Measurements from ENCODE around the gene DPM2. TPM values are rescaled to one million over a fixed set of nuclear protein-coding genes. Genes with fewer than 3 reads are reported as not detected.

The DPM2 gene
- total RNA-seq, 2 donors from 2014 or later = 22.8 to 23.6 TPM

DNA sequence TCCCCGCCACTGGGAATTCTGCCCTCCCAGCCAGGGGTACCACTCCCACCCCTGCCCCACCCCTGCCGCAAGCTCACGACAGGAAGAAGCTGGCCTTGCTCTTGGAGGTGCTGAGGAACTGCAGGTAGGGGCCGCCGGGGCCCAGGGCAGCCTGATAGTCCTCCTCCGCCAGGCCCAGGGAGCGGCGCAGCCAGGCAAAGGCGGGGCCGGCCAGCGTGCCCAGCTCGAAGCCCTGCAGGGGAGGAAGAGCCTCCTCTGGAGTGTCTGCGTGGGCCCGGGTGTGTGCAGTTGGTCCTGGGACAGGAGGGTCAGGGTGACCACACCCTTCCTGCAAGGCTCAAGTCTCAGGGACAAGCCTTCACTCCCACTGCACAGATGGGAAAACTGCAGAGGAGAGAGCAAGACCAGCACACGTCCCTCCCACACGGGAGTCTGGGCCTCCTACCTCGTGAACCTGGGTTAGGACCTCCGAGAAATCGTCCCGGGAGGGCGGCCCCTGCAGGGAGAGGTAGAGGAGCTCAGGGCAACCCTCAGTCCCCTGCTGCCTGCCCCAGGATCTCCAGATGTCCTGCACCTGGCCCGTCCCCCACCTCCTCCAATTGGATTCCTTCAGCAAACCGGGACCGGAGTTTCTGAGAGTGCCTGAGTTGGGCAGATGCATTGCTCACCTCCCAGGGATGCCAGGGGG is 9.5 kb downstream of the DPM2 start:
- intact Hi-C loops (cut with DNase I) = loop anchor here (5.0 to 10.0 kb wide), 3 partner anchors 193 to 1159 kb away; partner anchors contain the start of gene TOR2A (in 1 of the 2)
- DNase-seq (ENCODE audit: low spot score) = no peak

DNA sequence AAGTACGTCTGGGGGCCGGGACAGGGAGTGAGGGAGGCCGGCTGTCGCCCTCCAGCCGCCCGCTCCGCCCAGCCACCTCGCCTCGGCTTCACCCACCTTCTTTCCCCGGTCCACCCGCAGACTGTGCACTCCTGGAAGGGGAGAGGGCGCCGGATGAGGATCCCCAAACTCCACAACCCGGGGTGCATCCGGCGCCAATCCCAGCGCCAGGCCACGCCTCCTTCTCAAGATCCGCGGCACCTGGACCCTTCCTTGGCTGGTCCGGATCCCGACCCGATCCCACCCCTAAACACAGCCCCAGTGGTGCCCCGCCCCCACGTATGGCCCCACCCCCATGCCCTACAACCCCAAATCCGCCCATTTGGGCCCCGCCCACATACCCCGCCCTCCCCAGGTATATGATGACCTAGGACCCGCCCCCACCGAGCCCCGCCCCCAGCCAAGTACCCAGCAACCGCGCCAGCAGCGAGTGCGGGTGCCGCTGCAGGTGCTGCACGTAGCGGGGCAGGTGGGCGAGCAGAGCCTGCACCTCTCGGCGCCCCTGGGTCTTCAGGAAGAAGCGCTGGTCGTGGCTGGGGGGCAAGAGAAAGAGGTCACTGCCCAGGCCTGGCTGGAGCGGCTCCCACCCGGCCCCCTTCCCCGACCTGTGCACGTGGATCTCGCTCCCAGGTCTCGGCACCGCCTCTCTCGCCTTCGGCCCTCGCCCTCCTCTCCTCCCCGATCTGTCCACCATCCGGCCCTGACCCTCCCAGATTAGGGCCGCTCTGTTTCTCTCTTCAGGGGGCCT is 10.3 kb downstream of the DPM2 start:
- intact Hi-C loops (cut with DNase I) = loop anchor here (5.0 to 10.0 kb wide), 3 partner anchors 193 to 1160 kb away; partner anchors contain the start of gene TOR2A (in 1 of the 2)
- no peak for DNase-seq (ENCODE audit: low spot score)

DNA sequence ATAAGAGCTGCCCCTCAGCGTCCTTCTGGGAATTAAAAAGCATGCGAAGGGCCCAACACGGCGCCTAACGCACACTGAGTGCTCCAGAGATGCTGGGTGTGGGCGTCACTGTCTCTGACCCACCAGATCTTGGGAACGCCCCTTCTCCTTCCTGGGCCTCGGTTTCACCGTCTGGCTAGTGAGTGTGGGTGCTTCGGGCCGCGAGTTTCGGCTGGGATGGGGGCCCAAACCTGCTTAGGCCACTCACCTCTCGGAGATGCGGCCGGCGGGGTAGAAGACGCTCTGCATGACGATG is 10.8 kb downstream of the DPM2 start:
- intact Hi-C loops (cut with DNase I) = loop anchor here (5.0 to 10.0 kb wide), 3 partner anchors 192 to 1160 kb away; partner anchors contain the start of gene TOR2A (in 1 of the 2)
- DNase-seq (ENCODE audit: low spot score) = no peak

DNA sequence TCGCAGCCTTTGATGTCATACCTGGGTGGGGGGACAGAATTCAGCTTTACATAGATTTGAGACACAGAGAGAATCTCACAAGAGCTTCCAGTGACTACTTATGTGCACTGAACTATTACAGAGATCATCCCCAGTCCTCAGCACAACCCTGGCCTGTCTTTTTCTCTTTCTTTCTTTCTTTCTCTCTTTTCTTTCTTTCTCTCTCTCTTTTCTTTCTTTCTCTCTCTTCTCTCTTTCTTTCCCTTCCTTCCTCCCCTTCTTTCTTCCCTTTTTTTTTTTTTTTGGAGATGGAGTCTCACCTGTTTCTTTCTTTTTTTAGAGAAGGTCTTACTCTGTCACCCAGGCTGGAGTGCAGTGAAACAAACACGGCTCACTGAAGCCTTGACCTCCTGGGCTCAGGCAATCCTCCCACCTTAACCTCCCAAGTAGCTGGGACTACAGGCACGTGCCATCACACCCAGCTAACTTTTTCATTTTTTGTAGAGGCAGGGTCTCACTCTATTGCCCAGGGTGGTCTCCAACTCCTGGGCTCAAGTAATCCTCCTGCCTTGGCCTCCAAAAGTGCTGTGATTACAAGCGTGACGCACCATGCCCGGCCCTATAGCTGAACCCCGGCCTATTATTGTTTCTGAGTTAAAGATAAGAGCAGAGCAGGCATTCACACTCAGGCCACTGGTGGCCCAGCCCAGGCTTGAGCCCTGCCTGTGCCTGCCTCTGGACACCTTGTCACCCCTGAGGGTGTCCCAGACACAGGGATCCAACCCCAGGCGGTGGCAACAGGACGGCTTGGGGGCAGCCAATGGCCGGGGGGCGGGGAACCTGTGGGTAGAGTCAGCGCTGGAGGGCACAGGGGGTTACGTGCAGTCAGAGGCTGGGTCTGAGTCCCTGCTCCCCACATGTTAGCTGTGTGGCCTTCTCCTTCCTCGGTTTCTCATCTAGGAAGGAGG is 11.4 kb downstream of the DPM2 start:
- intact Hi-C loops (cut with DNase I) = loop anchor here (5.0 to 10.0 kb wide), 3 partner anchors 191 to 1161 kb away; partner anchors contain the start of gene TOR2A (in 1 of the 2)
- no peak for DNase-seq (ENCODE audit: low spot score)

DNA sequence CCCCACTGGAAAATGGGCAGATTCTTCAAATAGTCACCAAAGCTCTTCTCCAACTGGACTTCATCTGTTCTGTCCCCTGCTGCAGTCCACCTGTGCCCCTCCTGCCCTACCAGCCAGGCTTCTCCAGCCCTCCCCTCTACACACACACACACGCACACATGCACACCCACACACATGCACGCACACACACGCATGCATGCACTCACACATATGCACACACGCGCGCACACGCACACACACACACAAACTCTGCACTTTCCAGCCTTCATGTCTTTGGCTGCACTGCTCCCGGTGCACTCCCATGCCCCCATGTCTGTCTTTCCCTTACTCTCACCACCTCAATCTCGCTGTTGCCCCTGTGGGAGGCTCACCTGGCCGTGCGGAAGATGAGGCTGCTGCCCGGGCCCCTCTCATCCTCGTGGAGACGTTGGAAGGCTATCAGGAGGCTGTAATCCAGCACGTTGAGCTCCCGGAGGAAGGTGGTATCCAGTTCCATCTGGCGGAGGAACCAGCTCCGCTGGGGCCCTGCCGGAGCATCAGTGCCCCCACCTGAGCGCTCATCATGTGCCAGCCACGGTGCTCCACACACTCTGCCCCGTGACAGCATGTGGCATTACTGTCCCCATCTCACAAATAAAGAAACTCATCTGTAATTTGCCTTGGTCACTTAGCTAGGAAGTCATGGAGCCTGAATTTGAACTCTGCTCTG is 12.8 kb downstream of the DPM2 start:
- intact Hi-C loops (cut with DNase I) = loop anchor here (5.0 to 10.0 kb wide), 4 partner anchors 190 to 1162 kb away; partner anchors contain the start of gene TOR2A (in 1 of the 2)
- no peak for DNase-seq (ENCODE audit: low spot score)

DNA sequence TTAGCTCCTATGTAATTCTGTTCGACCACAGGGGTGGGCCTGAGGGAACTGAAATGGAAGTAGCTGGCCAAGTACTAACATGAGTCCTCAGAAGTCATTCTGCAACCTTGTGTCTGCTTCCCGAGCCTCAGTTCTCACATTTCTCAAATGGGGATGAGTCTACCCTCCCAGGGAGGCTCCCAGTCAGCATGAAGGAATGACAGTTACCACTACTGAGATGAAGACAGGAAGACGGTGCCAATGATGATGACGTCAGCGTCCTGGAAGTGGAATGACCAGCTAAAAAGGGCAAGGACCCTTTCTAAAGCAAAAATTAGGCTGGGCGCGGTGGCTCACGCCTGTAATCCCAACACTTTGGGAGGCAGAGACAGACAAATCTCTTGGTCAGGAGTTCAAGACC is 13.9 kb downstream of the DPM2 start:
- DNase-seq (ENCODE audit: low spot score) = no peak
- intact Hi-C loops (cut with DNase I) = loop anchor here (2.0 to 10.0 kb wide), 3 partner anchors 181 to 331 kb away; partner anchors contain the start of gene TOR2A (in 1 of the 2)

DNA sequence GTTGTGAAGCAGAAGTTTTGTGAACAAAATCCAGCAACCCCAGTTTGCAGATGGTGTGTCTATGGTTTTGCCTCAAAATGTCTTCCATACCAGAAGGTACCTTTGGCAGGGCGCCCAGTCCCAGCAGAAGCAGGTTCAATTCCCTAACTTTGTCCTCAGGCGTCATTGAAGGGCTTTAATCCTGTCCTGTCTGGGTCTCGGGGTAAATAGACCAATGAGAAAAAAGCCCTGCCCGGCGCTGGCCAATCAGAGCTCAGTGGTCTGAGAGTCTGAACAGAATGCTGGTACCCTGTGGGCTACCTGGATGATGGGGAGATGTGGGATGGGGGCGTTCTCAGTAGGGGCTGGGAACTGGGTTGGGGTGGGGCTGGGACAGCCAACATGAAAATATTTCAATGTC is 14.6 kb downstream of the DPM2 start:
- DNase-seq (ENCODE audit: low spot score) = no peak
- intact Hi-C loops (cut with DNase I) = loop anchor here (2.0 to 10.0 kb wide), 3 partner anchors 180 to 331 kb away; partner anchors contain the start of gene TOR2A (in 1 of the 2)

DNA sequence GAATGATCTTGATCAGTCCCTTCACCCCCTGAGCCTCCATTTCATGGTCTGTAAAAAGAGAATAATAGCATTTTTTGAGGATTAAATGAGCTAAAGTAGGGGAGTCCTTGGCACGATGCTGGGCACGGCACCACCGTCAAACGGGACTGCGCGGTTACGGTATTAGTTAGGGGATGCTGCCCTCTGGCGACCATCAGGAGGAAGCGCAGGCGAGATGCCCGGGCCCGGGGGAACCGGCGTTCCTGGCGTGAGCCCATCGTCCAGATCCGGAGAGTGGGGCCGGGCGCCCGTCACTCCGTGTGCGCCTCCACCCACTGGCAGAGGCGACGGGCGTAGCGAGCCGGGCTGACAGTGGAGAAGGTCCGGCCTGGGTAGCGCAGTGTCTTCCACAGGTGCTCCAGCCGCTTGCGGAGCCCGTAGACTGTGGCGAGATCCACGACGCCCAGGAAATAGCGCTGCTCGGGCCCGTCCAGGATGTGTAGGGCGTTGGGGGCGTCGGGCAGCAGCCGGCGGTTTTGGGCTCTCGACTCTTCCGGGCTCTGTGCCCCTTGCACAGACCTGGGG is 16.0 kb downstream of the DPM2 start:
- intact Hi-C loops (cut with DNase I) = loop anchor here (2.0 to 10.0 kb wide), 3 partner anchors 179 to 329 kb away; partner anchors contain the start of gene TOR2A (in 1 of the 2)
- DNase-seq (ENCODE audit: low spot score) = peak; percentile 93

DNA sequence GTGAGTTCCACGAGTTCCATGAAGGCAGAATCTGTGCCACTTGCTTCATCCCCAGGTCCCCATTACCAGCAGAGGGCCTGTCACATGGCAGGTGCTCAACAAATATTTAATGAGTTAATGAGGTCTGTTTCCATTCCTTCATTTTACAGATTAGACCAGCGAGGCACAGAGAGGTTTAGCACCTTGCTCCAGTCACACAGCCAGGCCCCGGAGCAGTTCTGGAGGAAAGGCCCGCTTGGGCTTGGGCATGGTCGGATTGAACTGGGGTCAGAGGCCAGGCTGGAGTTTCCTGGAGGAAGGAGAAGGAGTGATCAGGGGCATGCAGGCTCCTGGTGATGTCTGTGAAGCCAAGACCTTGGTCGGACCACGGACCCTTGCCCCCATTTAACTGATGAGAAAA is 16.9 kb downstream of the DPM2 start:
- intact Hi-C loops (cut with DNase I) = loop anchor here (1.0 to 10.0 kb wide), 3 partner anchors 186 to 328 kb away; partner anchors contain the start of gene TOR2A (in 1 of the 2)
- DNase-seq (ENCODE audit: low spot score) = no peak

DNA sequence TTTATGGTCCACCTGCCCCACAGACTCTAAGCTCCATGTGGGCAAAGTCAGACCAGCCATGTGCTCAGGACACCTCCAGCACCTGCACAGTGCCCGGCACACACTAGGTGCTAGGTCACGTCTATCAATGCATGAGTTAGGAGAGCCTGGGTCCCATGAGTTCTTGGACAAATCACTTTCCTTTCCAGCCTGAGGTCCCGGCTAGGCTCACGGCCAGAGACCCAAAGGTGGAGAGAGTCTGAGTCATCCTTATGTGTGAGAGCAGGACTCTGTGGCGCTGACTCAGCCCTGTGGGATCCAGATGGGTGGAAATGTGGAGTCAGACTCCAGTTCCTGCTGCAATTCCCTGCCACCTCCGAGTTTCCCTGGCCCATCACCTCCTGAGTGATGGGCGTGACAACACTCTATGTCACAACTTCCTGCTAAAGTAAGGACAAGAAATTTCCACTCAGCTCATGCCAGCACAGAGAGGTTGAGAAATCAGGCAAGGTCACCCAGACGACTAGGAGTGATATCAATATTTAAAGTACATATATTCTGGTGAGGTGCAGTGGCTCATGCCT is 18.3 kb downstream of the DPM2 start:
- peak; percentile 97 for DNase-seq (ENCODE audit: low spot score)
- intact Hi-C loops (cut with DNase I) = loop anchor here in 1 of 2 donors (2.0 to 10.0 kb wide), 2 partner anchors 135 to 185 kb away; partner anchors contain the start of genes CDK9 and TOR2A

DNA sequence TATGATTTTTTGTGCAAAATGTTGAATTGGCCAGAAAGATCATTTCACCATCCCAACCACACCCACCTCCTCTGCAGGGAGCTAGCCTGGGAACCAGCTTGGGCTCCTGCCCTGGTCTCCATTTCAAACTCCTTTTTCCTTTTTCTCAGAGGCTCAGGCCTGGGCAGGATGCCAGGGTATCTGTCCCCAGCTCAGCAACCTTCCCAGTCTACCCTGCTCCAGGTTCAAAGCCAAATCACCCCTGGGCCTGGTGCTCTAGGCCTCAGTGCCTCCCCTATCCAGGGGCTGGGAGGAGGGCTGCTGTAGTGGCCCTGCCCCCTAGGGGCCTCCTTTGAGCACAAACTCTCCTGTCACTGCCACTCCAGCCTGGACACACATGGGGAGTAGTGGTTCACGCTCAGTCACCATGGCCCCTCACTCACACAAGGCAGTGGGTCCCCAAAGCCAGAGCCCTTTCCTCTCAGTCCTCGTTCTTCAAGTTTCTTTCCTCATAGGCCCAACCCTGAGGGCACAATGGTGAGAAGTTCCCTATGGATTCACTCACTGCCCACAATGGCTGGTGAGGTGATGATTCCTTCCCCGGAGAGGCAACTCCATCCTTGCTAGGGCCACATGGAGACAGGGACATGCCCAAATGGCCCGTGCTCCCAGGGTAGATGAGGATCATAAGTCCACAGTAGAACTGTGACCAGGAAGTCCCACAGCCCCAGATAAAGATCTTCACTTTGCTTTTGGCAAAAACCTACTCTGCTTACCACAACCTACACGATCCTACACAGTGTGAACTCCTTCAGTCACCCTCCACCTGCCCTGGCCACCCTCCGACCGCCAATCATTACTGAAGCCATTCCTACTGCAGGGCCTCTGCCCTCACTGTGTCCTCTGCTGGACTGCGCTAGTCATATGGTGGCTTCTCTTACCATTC is 19.2 kb downstream of the DPM2 start:
- intact Hi-C loops (cut with DNase I) = loop anchor here in 1 of 2 donors (2.0 to 10.0 kb wide), 2 partner anchors 134 to 184 kb away; partner anchors contain the start of genes CDK9 and TOR2A
- DNase-seq (ENCODE audit: low spot score) = no peak

DNA sequence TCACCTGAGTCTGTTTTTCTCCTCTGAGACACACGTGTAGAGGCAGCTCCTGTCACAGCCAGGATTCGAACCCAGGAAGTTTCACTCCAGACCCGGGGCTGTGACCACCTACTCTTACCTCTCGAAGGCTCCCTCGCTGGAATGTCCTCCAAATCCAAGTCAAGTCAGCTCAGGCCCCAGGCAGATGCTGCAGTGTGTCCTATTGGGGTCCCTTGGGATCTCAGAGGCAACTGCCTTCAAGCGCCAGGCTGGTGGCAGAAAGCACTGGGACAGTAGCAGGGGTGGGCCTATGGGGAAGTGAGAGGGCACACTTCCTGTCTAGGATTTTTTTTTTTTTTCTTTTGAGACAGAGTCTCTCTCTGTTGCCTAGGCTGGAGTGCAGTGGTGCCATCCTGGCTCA is 20.1 kb downstream of the DPM2 start:
- intact Hi-C loops (cut with DNase I) = loop anchor here in 1 of 2 donors (2.0 to 10.0 kb wide), 2 partner anchors 133 to 183 kb away; partner anchors contain the start of genes CDK9 and TOR2A
- DNase-seq (ENCODE audit: low spot score) = no peak

DNA sequence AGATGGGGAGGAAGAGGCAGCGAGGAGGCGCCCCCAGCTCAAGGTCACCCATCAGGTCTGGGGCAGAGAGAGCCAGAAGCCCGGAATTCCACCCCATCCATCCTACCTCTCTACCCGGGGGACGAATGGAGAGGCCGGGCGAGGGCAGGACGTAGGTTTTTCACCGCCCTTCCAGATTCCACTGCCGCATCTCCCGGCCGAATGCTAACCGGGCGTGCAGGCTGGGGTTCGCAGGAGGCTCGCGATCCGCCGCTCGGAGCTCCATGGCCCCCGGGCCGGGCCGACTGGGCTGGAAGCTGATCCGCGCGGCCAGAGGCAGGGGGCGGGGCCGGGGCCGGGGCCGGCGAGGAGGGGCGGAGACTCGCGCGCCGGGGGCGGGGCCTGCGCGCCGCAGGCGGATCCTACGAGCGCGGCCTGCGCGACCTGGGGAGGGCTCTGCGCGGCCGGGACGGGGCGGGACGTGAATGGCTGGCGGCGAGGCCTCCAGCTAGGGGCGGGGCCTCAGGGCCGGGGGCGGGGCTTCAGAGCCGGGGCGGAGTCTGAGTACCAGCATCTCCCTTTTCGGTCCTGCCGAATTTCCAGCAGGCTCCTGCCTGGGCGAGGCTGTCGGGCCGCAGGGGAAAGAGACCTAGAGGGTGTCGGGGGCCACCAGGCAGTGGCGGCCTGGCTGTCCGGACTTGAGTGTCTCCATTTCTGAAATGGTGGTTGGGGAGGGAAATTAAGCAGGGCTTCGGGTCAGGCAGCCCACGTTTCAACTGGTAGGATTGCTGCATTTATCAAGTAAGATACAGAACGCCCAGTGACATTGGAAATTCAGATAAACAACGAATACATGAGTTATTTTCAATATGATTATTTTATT is 20.7 kb downstream of the DPM2 start, which contains the start of gene ST6GALNAC4:
TSS of gene ST6GALNAC4 (minus strand) at position 322 of the 862 bp plus-strand sequence. CDS start 622 bp downstream, outside the sequence.
- DNase-seq (ENCODE audit: low spot score) = peak; percentile 98
- intact Hi-C loops (cut with DNase I) = loop anchor here in 1 of 2 donors (10.0 kb wide), 1 partner anchor 132 kb away; the partner anchor contains the start of gene CDK9

DNA sequence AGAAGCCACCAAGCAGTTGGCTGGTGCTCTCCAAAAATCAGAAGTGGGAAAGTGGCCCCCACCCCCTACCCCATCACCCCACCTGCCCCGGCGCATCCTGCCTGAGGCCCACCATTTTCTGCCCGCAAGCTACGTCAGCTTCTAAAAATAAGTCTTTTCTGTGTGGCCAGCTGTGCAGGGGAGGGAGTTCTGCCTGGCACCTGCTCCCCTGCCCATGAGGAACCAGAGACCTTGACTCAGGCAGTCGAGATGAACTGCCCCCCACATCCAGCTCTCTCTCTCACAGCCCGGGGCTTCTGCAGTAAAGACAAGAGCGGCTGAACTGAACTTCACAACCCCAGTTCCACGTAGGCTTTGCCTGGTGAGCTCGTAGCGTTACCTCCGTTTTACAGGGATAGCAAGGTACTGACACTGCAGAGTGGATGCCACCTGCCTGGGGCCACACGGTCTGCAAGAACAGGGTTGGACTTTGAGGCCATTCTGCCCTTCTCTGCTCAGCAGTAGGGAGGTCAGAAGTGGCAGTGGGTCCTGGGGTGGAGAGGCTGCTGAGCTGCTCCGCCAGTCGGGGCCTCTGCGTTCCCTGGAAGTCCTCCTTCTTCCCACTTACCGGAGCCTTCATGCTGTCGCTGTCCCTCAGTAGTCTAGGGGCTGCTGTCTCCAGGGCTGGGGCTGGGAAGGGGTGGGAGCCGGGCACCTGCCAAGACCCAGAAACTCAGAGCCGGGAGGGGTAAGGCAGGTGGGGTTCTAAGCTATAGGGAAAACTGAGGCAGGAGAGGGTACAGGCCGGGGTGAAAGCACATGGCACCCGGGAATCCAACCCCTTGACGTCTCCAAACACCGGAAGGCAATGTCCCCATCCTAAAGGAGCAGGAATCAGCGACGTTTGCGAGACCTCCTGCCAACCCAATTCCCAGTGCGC is 21.6 kb downstream of the DPM2 start:
- intact Hi-C loops (cut with DNase I) = loop anchor here in 1 of 2 donors (10.0 kb wide), 1 partner anchor 131 kb away; the partner anchor contains the start of gene CDK9
- DNase-seq (ENCODE audit: low spot score) = no peak
